ENCODE results near the gene SKI.

Gene SKI

DNA sequence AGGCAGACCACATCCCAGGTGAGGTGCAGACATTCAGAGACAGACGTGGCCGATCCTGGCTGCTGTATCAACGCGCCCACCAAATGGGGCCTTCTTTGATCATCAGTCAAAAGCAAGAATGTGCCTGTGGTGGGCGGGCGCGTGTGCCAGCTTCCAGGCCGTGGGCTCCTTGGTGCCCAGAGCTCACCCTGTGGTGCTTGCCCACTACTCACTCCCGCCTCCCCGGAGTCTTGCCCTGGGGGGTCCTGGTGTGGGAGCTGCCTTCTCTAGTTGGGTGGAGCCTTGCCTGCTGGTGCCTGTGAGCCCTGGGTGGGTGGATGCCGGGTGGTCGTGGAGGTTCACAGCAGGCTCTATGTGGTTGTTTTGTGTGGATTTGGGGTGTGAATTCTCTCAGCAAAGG lies 70.6 kb downstream of the SKI start:
- no peak for DNase-seq

DNA sequence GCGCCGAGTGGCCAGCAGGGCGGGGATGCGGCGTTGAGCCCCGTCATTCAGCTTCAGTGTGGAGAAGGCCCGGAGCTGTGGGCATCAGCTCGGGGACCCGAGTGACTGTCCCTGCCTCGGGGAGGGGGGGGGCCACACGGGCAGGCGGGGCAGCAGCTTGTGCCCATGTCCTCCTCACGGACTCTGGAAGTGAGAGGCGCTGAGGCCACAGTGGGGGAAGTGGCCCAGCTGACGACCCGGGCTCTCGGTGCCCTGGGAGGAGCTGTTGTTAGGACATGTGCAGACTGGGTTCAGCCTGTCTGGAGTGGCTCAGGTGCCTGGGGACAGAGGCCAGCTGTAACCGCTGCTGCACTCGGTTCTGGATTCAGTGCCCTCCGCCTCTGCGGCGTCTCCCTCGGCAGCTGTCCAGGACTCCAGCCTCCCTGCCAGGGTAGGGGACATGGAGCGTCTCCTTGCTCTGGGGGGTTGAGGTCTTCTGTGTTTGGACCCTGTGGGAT lies 71.1 kb downstream of the SKI start:
- no peak for DNase-seq

DNA sequence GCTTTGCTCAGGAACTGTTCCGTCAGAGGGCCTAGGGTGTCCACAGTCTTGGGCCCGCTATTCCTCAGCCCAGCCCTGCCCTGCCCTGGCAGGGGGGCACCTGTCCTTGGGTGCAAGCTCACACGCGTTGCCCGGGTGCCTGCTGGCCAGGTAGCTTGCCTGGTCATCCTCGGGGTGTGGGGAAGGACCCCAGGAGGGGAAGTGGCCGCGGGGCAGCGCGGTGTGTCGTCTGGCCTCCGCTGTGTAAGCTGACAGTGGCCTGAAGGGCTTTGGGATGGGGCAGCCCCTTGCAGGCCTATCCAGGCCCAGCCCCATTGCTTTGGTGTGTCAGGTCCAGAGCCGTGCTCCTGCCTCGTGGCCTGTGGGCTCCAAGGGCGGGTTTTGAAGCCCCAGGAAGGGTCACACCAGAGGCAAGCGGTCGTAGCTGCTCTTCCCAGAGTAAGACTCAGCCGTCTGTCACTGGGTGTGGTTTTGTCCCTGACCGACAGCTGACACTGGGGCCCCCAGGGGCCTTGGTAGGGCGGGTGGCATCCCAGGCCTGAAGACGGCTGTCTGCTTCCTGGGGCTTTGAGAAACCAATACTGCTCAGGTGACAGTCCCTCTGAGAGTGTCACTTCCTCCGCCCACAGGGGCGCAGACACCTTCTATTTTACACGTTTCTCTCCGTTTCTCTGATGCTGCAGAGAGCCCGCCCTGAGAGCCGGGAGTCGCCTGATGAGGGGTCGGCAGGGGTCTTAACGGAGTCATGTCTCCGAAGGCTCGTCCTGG lies 72.1 kb downstream of the SKI start:
- DNase-seq, result peak; percentile 21

DNA sequence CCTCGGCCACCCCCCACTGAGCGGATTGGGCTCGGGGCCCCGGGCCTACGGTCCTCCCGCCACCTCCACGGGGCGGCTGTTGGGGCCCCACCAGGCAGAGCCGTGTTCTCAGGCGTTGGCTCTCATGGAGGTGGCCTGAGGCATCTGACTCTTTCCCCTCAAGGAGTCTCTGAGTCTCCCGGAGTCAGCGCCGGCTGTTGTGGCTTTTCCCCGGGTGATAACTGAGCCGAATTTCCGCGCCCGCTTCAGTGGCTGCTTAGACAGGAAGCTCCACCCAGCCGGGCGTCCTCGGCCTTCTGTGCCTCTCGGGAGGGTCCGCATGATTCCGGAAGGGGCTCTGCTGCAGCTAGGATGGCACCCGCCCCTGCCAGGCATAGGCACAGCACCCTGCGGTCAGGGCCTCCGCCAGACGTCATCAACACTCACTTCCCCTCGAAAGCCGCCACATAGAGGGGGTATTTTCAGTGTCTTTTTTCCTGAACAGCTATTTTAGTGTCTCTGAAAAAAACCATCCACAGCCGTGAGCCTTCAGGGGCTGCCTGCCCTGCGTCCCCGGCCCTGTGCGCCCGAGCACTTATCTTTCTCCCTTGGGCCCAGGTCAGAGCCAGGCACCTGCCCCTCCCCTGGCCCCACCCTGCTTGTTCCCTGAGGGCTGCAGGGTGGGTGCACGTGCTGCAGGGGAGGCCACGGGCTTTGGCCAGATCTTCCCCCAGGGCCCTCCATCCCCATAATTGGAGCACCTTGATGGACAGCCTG lies 72.9 kb downstream of the SKI start:
- DNase-seq, result peak; percentile 69

DNA sequence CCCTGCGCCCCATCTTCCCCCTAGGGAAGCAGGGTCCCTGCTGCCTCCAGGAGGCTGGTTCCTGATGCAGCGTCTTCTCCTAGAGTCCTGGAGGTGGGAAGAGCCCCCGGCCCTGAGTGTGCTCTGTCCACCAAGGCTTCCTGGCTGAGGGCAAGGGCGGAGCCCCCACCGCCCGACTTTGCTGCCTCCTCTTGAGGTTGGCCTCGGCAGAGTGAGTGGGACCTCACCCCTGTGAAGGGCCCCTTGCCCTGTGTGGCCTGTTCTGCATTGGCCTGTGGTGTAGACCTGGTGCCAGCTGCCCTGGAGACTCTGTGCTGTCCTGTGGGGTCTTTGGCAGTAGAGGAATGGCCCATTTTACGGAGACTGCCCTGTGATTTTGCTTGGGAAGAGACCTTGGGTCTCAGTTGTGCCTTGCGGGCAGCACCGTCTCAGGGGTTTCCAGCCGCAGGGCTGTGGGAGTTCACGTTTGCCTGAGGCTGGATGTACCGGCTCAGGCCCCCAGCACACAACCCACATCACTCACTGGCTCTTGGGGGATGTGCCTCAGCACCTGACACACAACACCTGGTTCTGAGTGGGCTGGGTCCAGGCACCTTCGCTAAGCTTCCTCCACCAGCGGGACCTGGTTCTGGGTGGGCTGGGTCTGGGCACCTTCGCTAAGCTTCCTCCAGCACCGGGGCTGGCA lies 73.6 kb downstream of the SKI start:
- no peak for DNase-seq

DNA sequence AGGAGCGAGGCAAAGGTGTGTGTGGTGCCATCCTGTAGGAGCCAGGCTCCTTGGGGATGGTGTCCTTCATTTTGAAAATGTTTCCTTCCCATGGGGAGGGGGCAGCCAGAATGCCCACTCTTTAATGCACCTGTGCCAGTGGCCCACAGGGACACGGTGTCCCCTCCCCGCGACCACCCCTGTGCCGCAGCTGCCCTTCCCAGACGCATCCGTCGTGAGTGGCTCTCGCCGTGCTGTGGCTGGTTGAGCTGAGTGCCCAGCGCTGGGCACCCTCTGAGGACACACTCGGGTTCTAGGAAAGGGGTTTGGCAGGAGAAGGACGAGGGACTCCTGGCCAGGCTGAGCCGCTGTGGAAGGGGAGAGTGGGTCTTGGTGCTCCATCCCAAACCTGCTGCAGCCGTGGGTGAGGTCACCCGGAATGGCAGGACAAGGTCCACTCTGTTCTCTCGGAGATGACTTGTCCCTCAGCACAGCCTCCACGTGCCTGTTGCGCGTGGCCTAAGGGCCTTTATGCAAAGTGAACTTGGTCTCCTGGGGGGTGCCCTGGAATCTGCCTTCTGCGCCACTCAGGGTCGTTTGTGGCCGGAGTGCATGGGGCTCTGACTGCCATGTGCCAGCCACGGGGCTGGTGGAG lies 74.3 kb downstream of the SKI start:
- DNase-seq, result no peak

DNA sequence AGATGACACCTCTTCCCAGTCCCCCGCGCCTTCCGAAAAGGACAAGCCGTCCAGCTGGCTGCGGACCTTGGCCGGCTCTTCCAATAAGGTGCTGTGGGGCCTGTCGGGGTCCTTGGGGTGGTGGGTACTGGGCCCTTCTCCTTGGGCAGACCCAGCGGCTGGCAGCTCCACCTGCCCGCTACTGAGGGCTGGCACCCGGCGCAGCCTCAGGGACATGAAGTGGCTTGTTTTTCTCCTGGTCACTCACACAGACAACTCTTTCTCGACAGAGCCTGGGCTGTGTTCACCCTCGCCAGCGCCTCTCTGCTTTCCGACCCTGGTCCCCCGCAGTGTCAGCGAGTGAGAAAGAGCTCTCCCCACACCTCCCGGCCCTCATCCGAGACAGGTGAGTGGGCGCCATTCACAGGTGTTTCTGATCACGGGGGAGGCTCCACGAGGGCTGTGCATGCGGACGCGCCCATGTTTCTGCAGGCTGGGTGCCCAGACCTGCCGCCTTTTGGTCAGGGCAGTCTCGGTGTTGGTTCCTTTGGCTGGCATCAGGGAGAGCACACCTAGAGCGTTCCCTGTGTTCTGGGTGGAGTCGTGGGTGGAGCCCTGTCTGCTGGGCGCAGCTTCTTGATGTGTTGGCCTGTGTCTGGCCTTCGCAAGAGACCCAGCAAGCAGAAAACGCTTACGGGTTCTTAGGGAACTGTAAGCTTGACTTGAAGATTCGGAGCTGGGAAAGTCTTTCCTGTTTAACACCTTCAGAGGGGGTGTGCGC lies 75.1 kb downstream of the SKI start:
- no peak for DNase-seq

DNA sequence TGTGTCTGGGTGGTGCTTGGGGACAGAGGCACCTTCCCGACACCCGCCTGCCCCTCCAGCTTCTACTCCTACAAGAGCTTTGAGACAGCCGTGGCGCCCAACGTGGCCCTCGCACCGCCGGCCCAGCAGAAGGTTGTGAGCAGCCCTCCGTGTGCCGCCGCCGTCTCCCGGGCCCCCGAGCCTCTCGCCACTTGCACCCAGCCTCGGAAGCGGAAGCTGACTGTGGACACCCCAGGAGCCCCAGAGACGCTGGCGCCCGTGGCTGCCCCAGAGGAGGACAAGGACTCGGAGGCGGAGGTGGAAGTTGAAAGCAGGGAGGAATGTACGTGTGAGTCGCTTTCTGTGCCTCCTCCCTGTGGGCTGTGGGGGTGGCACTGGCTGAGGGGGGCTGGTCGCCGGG lies 75.7 kb downstream of the SKI start:
- no peak for DNase-seq

DNA sequence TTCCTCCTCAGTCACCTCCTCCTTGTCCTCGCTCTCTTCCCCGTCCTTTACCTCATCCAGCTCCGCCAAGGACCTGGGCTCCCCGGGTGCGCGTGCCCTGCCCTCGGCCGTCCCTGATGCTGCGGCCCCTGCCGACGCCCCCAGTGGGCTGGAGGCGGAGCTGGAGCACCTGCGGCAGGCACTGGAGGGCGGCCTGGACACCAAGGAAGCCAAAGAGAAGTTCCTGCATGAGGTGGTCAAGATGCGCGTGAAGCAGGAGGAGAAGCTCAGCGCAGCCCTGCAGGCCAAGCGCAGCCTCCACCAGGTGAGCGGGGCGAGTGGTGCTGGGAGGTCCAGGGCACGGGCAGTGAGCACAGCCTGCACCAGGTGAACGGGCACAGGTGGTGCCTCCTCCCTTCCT lies 76.2 kb downstream of the SKI start:
- no peak for DNase-seq

DNA sequence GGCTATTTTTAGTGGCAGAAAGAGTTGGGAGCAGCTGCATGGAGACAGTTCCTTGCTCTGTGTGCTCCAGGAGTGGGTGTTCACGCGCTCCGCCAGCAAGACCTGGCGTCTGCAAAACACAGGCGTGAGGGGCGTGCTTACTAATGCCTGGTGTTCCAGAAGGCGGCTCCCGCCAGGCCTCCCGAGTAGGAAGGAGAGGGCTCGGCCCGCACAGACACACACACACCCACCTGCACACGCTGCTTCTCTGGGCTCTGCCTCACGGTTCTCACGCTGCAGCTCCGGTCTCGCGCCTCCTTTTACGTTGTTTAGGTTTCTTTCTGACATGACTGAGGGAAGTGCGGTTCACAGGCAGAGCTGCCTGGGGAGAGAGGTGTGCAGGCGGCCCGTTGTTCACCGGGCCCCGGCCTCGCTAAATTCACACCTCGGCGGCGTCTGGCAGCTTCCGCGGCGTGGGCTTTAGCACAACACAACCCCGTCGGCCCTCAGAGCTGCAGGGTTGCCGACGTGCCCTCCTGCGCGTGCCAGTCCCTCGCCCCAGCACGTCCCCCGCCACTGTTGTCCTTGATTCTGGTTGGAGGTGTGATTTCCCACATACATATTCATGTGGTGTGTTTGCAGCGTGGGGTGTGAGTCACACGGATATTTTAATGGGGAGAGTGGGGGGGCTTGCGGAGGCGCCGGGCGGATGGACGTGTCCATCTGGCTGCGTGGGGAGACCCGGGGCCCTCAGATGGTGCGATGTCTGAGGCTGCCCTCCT lies 77.0 kb downstream of the SKI start:
- no peak for DNase-seq

DNA sequence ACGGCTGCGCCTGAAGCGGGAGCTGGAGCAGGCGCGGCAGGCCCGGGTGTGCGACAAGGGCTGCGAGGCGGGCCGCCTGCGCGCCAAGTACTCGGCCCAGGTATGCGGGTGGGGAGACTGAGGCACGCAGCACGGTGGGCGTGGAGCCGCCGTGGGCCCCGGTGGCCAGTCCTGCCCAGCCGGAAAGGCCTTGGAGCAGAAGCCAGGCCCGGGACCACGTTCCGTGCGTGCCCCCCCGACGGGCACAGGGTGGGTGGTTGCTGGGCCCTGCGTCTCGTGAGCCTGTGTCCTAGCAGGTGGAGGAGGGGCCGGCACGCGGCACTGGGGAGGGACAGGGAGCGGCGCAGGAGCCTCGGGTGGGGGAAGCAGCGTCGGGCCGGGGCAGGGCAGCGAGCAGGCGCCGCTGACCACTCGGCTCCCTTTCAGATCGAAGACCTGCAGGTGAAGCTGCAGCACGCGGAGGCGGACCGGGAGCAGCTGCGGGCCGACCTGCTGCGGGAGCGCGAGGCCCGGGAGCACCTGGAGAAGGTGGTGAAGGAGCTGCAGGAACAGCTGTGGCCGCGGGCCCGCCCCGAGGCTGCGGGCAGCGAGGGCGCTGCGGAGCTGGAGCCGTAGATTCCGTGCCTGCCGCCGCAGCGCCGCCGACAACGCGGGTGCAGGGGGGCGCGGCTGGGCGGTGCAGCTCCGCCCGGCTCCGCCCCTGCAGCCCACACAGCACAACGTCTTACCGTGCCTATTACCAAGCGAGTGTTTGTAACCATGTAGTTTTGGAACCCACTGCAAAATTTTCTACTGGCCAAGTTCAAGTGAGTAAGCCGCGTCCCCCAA lies 78.2 kb downstream of the SKI start:
- DNase-seq, result no peak

DNA sequence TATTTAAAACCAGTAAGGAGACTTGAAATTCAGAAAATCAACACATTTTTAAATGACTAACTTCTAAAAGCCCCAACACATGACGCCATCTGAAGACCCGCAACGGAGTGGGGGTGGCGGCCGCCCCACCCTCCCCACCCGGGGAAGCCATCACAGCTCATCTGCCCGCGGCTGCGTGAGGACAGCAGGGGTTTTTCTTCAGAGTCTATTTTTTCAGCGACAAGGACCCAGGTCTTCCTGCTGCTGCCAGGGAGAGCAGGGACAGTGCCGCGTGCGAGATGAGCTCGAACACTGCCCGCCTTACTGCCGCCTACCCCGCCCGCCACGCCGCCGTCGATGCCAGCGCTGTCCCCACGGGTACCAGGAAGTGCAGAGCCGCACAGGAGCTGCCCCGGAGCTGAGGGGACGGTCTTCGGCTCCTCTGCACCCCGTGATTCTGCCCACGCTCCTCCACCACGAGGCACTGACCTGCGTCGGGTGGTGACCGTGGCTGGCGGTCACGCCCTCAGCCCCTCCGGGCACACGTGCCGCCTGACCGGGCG lies 79.0 kb downstream of the SKI start:
- DNase-seq, result no peak

DNA sequence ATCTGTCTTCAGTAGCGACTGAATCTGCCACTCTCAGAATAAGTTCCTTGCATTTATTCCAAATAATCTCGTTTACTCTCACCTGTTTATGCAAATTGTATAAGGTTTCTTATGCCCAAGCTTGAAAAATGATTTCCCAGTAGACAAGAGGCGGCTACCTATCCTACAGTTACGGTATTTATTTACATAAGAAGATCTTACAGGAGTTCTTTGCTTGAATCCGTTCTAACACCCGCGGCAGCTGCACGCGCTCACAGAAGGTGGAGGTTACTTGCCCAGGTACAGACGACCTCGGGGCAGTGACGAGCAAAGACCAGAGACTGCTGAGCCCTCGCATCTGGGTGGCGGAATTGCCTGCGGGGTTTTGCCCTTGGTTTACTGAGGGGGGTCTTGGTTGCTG lies 79.9 kb downstream of the SKI start:
- DNase-seq, result no peak

DNA sequence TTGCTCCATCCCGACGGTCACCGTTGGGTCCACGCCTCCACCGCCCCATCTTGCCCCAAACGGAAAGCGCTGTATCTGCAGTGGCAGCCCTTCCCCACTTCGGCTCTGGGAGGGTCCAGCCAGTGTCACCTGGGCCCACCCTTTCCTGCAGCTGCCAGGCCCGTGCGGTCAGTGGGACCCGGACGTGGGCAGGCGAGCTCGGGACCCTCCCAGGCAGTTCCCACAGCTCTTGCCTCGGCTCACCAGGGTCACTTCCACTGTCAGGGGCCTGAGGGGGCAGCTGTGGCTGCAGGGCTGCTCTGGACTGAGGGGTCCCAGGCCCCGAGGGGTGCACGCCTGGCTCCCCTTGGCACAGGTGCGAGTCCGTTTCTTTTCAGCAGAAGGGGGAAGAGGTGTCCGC lies 80.7 kb downstream of the SKI start:
- no peak for DNase-seq

DNA sequence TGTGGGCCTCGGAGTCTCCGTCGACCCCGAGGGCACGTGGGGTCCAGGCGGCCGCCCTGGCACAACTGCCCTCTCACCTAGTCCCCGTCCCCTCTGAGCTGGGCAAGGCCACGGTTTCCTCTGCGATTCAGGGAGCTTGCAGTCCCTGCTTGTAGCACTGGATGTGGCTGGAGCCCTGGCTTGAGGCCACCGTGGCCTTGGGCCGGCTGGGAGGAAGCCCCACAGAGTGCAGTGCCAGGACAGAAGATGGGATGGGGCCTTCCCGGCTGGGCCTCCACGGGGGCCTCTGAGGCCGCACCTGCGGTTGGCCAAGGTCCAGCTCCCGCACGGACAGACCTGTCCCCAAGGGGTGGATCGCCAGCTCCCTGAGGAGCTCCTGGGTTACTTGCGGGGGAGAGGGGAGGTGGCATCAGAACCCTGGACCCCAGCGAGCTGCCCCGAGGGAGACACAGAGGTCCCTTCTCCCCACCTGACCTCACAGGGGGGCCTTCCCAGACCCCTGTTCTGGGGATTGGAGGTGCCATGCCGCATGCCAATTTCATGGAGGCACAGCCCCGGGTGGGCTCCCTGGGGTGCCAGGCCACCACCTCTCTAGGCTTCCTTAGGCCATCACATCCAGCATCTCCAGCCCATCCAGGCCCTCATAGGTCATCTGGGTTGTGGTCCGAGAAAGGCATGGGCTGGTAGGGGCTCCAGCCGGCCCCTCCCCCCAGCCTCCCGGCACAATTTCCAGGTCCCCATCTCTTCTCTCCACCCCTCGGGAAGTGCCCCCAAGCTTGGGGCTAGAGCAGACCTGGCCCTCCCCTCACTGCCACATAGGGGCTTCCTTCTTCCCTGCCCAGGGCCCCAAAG lies 82.4 kb downstream of the SKI start:
- no peak for DNase-seq

DNA sequence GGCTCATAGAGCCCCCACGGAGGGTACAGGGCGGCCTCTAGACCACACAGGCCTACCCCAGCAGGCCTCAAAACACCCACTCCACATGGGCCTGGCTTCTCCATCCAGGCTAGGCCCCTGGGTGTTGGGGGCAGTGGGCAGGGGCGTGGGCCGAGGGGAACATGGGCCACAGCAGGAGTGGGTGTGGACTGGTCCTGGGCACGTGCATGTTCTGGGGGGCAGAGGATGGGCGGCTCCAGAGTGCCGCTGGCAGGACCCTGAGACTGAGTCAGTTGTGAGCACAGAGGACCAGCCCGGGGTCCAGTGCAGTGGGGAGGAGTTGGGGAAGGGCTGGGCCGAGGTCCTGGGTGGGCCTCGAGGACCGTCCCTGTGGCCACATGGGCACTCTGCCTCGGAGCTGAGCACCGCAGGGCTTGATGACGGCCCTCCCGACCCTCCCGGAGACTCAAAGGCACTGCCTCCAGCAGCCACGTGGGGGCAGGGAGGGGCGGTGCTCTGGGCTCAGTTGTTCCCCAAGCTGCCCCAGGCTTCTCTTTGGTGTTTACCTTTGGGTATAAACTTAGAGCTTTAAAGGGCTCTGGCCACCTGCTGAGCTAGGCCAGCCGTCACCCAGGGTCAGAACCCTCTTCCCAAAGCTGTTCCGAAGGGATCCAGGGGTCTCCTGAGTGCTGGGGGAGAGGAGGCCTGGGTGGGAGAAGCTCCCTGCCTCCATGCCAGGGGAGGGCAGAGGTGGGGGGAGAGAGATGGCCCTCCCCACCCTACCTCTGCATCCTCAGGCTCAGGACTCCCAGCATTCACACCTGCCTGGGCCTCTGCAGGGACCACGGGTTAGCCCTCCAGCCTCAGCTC lies 83.3 kb downstream of the SKI start:
- DNase-seq, result peak; percentile 72

DNA sequence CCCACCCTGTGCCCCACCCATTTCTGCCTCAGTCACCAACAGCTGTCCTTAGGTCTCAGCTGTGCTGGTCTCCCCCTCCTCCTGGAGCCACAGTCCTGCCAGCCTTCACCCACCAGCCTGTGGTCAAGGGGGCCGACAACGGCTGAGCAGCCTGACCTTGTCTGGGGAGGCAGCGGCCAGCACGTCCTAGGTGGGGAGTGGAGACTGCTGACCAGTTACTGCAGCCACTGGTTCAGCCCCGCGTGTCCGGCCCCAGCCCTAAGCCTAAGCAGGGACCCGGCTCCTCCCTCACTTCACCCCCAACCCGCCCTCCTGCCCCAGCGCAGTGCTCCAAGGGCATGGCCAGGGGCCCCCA lies 84.0 kb downstream of the SKI start:
- no peak for DNase-seq

DNA sequence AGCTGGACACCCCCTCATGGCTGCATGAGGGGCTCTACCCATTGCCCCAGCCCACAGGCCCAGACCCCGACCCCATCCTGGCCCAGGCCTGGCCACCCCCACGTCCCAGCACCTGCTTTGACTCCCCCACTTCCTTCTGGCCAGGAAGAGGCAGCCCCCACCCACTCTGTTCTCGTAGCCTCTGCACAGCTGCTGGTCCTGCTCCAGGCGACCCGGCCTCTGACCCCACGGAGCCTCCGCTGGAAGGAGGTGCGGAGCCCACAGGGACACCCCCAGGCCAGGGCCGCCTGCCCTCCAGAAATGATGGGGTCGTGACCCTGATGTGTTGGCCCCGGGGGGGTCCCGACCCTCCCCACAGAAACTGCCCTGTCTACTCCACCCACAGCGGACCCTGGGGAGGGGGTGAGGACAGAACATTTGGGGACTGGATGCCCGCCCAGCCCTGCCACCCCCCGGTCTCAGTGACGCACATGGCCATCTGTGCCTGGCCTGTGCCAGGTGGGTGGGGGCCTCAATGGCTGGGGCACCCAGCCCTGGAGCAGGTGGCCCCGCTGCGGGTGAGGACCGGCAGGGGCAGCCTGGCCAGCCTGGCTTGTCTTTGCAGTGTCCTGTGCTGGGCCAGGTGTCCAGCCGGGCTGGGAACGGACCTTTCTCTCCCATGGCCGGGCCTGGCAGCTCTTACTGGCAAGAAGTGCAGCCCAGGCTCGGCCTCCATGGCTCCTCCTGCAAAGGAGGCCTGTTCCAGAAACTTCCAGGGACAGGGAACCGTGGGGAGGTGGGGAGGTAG lies 84.6 kb downstream of the SKI start:
- no peak for DNase-seq
